ENCODE data around the gene WSCD2.

- TF ChIP-seq, protein P1, sequence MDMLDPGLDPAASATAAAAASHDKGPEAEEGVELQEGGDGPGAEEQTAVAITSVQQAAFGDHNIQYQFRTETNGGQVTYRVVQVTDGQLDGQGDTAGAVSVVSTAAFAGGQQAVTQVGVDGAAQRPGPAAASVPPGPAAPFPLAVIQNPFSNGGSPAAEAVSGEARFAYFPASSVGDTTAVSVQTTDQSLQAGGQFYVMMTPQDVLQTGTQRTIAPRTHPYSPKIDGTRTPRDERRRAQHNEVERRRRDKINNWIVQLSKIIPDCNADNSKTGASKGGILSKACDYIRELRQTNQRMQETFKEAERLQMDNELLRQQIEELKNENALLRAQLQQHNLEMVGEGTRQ (IDR thresholded peaks at IDR 0.05; ENCODE audit: low read depth, low read length): no peak
- TF ChIP-seq CTCF (conservative IDR thresholded peaks at IDR 0.05; ENCODE audit: low read depth, low read length) (no peak), RFX5 (IDR thresholded peaks at IDR 0.05; ENCODE audit: low read depth, low read length) (no peak), POLR2A (IDR thresholded peaks at IDR 0.05; ENCODE audit: low read depth, low read length) (no peak), BHLHE40 (IDR thresholded peaks at IDR 0.05; ENCODE audit: low read depth, low read length) (no peak), CHD1 (IDR thresholded peaks at IDR 0.05; ENCODE audit: low read depth, low read length) (no peak), MXI1 (IDR thresholded peaks at IDR 0.05; ENCODE audit: borderline replicate concordance, low read depth, low read length) (no peak), CEBPB (IDR thresholded peaks at IDR 0.05; ENCODE audit: low read depth, low read length) (no peak)
Observed at GRCh38 chr12:108136697-108137096, 7.6 kb downstream of the WSCD2 start.

Data from IMR-90 (cell line).